ENCODE data around the gene AUTS2. TPM values are rescaled to one million over a fixed set of nuclear protein-coding genes. Genes with fewer than 3 reads are reported as not detected.

AUTS2 gene
- total and polyA plus RNA-seq, 2 experiments from 2014 or later = 32.0 to 91.0 TPM

- Mint-ChIP-seq H3K4me1 (peaks cover 11% of the 10 kb centered on the region; the same call in 2 of the 3 replicates), H3K9me3 (no peaks in the 10 kb centered on the region), H3K36me3 (ENCODE audit: low read depth) (no peaks in the 10 kb centered on the region), H3K4me3 (no peak overlapping the region), H3K27ac (no peak overlapping the region), H3K27me3 (ENCODE audit: insufficient read depth, low read depth, poor library complexity) (no peaks in the 10 kb centered on the region)
- Histone ChIP-seq H2AFZ (no peak overlapping the region), H3F3A (replicated peaks; ENCODE audit: low read depth) (no peaks in the 10 kb centered on the region), H3K9me2 (ENCODE audit: insufficient read depth) (no peaks in the 10 kb centered on the region), H3K4me1 (ENCODE audit: insufficient read depth) (no peaks in the 10 kb centered on the region), H3K4me2 (no peak overlapping the region), H4K20me1 (replicated peaks; ENCODE audit: insufficient read depth) (no peaks in the 10 kb centered on the region), H3K36me3 (ENCODE audit: insufficient read depth) (no peaks in the 10 kb centered on the region), H3K27me3 (ENCODE audit: insufficient read depth) (no peaks in the 10 kb centered on the region), H3K4me3 (no peak overlapping the region), H3K79me2 (replicated peaks; ENCODE audit: insufficient read depth) (no peaks in the 10 kb centered on the region), H3K27ac (ENCODE audit: low read depth) (no peak overlapping the region)
- TF ChIP-seq POLR2AphosphoS5 (IDR thresholded peaks at IDR 0.05; ENCODE audit: low read depth) (no peak), EZH2phosphoT487 (IDR thresholded peaks at IDR 0.05; ENCODE audit: unreplicated experiment) (no peak), ZNF462 (CRISPR knock-in tag; IDR thresholded peaks at IDR 0.05) (no peak), ZNF114 (CRISPR knock-in tag; IDR thresholded peaks at IDR 0.05) (no peak), NANOG (IDR thresholded peaks at IDR 0.05; ENCODE audit: borderline replicate concordance) (no peak), ETS1 (IDR thresholded peaks at IDR 0.05) (no peak), EZH2 (IDR thresholded peaks at IDR 0.05; ENCODE audit: low read depth, unreplicated experiment) (no peak), ZNF331 (CRISPR knock-in tag; IDR thresholded peaks at IDR 0.05; ENCODE audit: low read depth) (no peak), JUNB (IDR thresholded peaks at IDR 0.05; ENCODE audit: unreplicated experiment) (no peak), CREB1 (CRISPR knock-in tag; IDR thresholded peaks at IDR 0.05; ENCODE audit: low read depth) (no peak), STAT1 (IDR thresholded peaks at IDR 0.05; ENCODE audit: unreplicated experiment) (no peak)
- TF ChIP-seq, protein P1, sequence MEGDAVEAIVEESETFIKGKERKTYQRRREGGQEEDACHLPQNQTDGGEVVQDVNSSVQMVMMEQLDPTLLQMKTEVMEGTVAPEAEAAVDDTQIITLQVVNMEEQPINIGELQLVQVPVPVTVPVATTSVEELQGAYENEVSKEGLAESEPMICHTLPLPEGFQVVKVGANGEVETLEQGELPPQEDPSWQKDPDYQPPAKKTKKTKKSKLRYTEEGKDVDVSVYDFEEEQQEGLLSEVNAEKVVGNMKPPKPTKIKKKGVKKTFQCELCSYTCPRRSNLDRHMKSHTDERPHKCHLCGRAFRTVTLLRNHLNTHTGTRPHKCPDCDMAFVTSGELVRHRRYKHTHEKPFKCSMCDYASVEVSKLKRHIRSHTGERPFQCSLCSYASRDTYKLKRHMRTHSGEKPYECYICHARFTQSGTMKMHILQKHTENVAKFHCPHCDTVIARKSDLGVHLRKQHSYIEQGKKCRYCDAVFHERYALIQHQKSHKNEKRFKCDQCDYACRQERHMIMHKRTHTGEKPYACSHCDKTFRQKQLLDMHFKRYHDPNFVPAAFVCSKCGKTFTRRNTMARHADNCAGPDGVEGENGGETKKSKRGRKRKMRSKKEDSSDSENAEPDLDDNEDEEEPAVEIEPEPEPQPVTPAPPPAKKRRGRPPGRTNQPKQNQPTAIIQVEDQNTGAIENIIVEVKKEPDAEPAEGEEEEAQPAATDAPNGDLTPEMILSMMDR (conservative IDR thresholded peaks at IDR 0.05; ENCODE audit: low read depth in 2 of 2) = no peak
- TF ChIP-seq, protein P2, sequence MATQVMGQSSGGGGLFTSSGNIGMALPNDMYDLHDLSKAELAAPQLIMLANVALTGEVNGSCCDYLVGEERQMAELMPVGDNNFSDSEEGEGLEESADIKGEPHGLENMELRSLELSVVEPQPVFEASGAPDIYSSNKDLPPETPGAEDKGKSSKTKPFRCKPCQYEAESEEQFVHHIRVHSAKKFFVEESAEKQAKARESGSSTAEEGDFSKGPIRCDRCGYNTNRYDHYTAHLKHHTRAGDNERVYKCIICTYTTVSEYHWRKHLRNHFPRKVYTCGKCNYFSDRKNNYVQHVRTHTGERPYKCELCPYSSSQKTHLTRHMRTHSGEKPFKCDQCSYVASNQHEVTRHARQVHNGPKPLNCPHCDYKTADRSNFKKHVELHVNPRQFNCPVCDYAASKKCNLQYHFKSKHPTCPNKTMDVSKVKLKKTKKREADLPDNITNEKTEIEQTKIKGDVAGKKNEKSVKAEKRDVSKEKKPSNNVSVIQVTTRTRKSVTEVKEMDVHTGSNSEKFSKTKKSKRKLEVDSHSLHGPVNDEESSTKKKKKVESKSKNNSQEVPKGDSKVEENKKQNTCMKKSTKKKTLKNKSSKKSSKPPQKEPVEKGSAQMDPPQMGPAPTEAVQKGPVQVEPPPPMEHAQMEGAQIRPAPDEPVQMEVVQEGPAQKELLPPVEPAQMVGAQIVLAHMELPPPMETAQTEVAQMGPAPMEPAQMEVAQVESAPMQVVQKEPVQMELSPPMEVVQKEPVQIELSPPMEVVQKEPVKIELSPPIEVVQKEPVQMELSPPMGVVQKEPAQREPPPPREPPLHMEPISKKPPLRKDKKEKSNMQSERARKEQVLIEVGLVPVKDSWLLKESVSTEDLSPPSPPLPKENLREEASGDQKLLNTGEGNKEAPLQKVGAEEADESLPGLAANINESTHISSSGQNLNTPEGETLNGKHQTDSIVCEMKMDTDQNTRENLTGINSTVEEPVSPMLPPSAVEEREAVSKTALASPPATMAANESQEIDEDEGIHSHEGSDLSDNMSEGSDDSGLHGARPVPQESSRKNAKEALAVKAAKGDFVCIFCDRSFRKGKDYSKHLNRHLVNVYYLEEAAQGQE (IDR thresholded peaks at IDR 0.05; ENCODE audit: unreplicated experiment) = no peak
- no peak for ATAC-seq
- no peak for DNase-seq (ENCODE audit: low spot score)
Observed at GRCh38 chr7:69698109-69698825, 100.0 kb downstream of the AUTS2 start.

Data from GM23338 (cell line).